SK-N-SH treated with all-trans-retinoic acid at 6 μM for 48 hours (cell line): ENCODE results near the gene TMEM259.

Experiments
- ATAC-seq: fragments of 200-7000 bp; cut with Tn5 transposase; 3 replicates; pipeline ENCODE4 v1.9.1; 2020; ENCODE audit warnings: mild to moderate bottlenecking, moderate library complexity
- ARNTL ChIP-seq: fragments of 450-650 bp; formaldehyde crosslinking; IDR thresholded peaks from 2 replicates; pipeline ENCODE4 v1.5.0; 2020; ENCODE audit warnings: low read depth, mild to moderate bottlenecking, moderate library complexity, borderline replicate concordance
- BACH2 ChIP-seq: fragments of 250-450 bp; sonication (Bioruptor Pico); IDR thresholded peaks from 2 replicates; pipeline ENCODE4 v1.9.0; 2021; ENCODE audit warnings: mild to moderate bottlenecking, borderline replicate concordance
- CREB5 ChIP-seq: fragments of 250-450 bp; sonication (Bioruptor Pico); IDR thresholded peaks from 2 replicates; pipeline ENCODE4 v1.5.1; 2020; ENCODE audit warnings: low read depth, mild to moderate bottlenecking, moderate library complexity
- CSDC2 ChIP-seq: fragments of 250-450 bp; sonication (Bioruptor Pico); IDR thresholded peaks from 2 replicates; pipeline ENCODE4 v1.5.0; 2020; ENCODE audit warnings: mild to moderate bottlenecking, moderate library complexity
- CSRNP3 ChIP-seq: fragments of 250-450 bp; sonication (Bioruptor Pico); IDR thresholded peaks from 2 replicates; pipeline ENCODE4 v1.5.1; 2021; ENCODE audit warnings: mild to moderate bottlenecking, moderate library complexity
- ESRRG ChIP-seq: fragments of 250-450 bp; sonication (Bioruptor Pico); IDR thresholded peaks from 2 replicates; pipeline ENCODE4 v1.6.1; 2021; ENCODE audit warnings: mild to moderate bottlenecking
- OSR1 ChIP-seq: fragments of 250-450 bp; sonication (Bioruptor Pico); IDR thresholded peaks from 2 replicates; pipeline ENCODE4 v1.8.0; 2022; ENCODE audit warnings: moderate library complexity, mild to moderate bottlenecking, inconsistent platforms
- PATZ1 ChIP-seq: fragments of 250-450 bp; sonication (Bioruptor Pico); IDR thresholded peaks from 2 replicates; pipeline ENCODE4 v1.8.0; 2020; ENCODE audit warnings: mild to moderate bottlenecking, moderate library complexity, borderline replicate concordance
- POU6F1 ChIP-seq: fragments of 250-450 bp; sonication (Bioruptor Pico); IDR thresholded peaks from 2 replicates; pipeline ENCODE4 v1.8.0; 2021; ENCODE audit warnings: low read depth, mild to moderate bottlenecking, moderate library complexity, borderline replicate concordance
- PPARA ChIP-seq: fragments of 250-450 bp; sonication (Bioruptor Pico); IDR thresholded peaks from 2 replicates; pipeline ENCODE4 v1.5.0; 2020; ENCODE audit warnings: mild to moderate bottlenecking, borderline replicate concordance
- SNAI2 ChIP-seq: fragments of 250-450 bp; sonication (Bioruptor Pico); IDR thresholded peaks from 2 replicates; pipeline ENCODE4 v1.5.0; 2020; ENCODE audit warnings: mild to moderate bottlenecking, moderate library complexity
- TCF4 ChIP-seq: fragments of 250-450 bp; sonication (Bioruptor Pico); IDR thresholded peaks from 2 replicates; pipeline ENCODE4 v1.8.0; 2021; ENCODE audit warnings: mild to moderate bottlenecking, moderate library complexity, borderline replicate concordance
- TOX ChIP-seq: fragments of 250-450 bp; sonication (Bioruptor Pico); IDR thresholded peaks from 2 replicates; pipeline ENCODE4 v1.8.0; 2021; ENCODE audit warnings: mild to moderate bottlenecking, moderate library complexity, borderline replicate concordance
- TSHZ2 ChIP-seq: fragments of 250-450 bp; sonication (Bioruptor Pico); IDR thresholded peaks from 2 replicates; pipeline ENCODE4 v1.5.0; 2020; ENCODE audit warnings: mild to moderate bottlenecking, moderate library complexity
- ZFP3 ChIP-seq: fragments of 250-450 bp; sonication (Bioruptor Pico); IDR thresholded peaks from 2 replicates; pipeline ENCODE4 v1.5.0; 2020; ENCODE audit warnings: mild to moderate bottlenecking, moderate library complexity
- ZNF70 ChIP-seq: fragments of 450-650 bp; formaldehyde crosslinking; IDR thresholded peaks from 2 replicates; pipeline ENCODE4 v1.5.0; 2020; ENCODE audit warnings: mild to moderate bottlenecking, moderate library complexity

Gene TMEM259

GRCh38 chr19:999379-999719 lies 21.6 kb downstream of the TMEM259 start:
- TF ChIP-seq ZFP3 (CRISPR knock-in tag) = peak; percentile 99
- no peak for TF ChIP-seq PATZ1
- no peak for TF ChIP-seq TSHZ2 (CRISPR knock-in tag)
- TF ChIP-seq ARNTL (CRISPR knock-in tag) = no peak
- no peak for ATAC-seq

- TF ChIP-seq POU6F1 (CRISPR knock-in tag) = no peak
- ATAC-seq = no peak
Observed at GRCh38 chr19:998064-998463, 22.9 kb downstream of the TMEM259 start.

GRCh38 chr19:996051-996838 lies 24.7 kb downstream of the TMEM259 start:
- TF ChIP-seq POU6F1 (CRISPR knock-in tag) = no peak
- TF ChIP-seq ESRRG (CRISPR knock-in tag) = no peak
- TF ChIP-seq CSRNP3 = no peak
- TF ChIP-seq TCF4 (CRISPR knock-in tag) = no peak
- TF ChIP-seq CREB5 (CRISPR knock-in tag) = peak; percentile 93
- no peak for TF ChIP-seq BACH2 (CRISPR knock-in tag)
- TF ChIP-seq CSDC2 (CRISPR knock-in tag) = 0 out of 2 replicates have a peak, but pooled peaks have one; percentile 37
- peak; percentile 80; the same call in 1 of the 2 replicates for TF ChIP-seq PPARA (CRISPR knock-in tag)
- no peak for TF ChIP-seq ZFP3 (CRISPR knock-in tag)
- peak; percentile 55; the same call in 1 of the 2 replicates for TF ChIP-seq PATZ1
- TF ChIP-seq TOX = no peak
- TF ChIP-seq ZNF70 (CRISPR knock-in tag) = no peak
- peak; percentile 74; the same call in 1 of the 2 replicates for TF ChIP-seq SNAI2 (CRISPR knock-in tag)
- TF ChIP-seq TSHZ2 (CRISPR knock-in tag) = no peak; the same call in 1 of the 2 replicates
- no peak for TF ChIP-seq OSR1
- TF ChIP-seq, all 23 proteins: peak for 5
- peak; percentile 32 for ATAC-seq
